Measurements from ENCODE around the gene FAM90A1. TPM values are rescaled to one million over a fixed set of nuclear protein-coding genes. Genes with fewer than 3 reads are reported as not detected.
"Not testable (repeated sequence)": the region's sequence is repeated elsewhere in the genome, so short reads cannot be mapped to it uniquely, and the experiment has no call there.

The FAM90A1 gene, protein sequence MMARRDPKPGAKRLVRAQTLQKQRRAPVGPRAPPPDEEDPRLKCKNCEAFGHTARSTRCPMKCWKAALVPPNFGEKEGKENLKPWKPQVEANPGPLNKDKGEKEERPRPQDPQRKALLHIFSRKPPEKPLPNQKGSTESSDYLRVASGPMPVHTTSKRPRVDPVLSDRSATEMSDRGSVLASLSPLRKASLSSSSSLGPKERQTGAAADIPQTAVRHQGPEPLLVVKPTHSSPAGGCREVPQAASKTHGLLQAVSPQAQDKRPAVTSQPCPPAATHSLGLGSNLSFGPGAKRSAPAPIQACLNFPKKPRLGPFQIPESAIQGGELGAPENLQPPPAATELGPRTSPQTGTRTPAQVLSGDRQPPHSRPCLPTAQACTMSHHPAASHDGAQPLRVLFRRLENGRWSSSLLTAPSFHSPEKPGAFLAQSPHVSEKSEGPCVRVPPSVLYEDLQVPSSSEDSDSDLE
- total RNA-seq: under 1 TPM in 1 of 2 donors, not detected in 1; 0.42 TPM

- H3K36me3 ChIP-seq; H3K4me1 ChIP-seq; H3K27ac ChIP-seq; intact Hi-C loops (cut with DNase I); H3K9ac ChIP-seq (ENCODE audit: low read depth in 2 of 2, low read length in 2 of 2); H3K27me3 ChIP-seq; H3K9me3 ChIP-seq: not testable (repeated sequence)
- H3K4me3 ChIP-seq: peak within 1 kb of the TSS; percentile 30
- peak; percentile 71 for DNase-seq
Observed at GRCh38 chr12:8226992-8227731, at the start of gene FAM90A1. Gene FAM90A1, minus strand, starts transcription at chr12:8227618. Its CDS starts 2,786 bp downstream, at chr12:8224832.

DNA sequence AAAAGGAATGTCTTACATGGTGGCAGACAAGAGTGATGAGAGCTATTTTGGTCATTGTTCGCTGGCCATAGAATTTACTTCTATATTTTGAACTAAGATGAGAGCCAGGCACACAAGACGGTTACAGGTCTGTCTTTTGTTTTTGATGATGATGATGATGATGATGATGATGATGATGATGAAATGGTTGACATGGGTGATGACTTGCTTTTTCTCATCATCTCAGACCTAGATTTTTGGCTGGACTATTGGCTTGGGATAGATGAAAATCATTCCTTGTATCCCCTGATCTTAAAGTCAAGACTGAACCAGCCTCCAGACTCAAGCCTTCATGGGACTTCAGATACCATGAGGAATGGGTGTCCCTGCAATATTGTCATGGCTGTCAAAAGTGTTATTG, 49.0 kb upstream of the FAM90A1 start:
- H3K9me3 ChIP-seq; H3K27me3 ChIP-seq; H3K4me1 ChIP-seq; H3K9ac ChIP-seq (ENCODE audit: low read depth in 2 of 2, low read length in 2 of 2); H3K36me3 ChIP-seq; H3K27ac ChIP-seq; H3K4me3 ChIP-seq; intact Hi-C loops (cut with DNase I); DNase-seq: not testable (repeated sequence)

DNA sequence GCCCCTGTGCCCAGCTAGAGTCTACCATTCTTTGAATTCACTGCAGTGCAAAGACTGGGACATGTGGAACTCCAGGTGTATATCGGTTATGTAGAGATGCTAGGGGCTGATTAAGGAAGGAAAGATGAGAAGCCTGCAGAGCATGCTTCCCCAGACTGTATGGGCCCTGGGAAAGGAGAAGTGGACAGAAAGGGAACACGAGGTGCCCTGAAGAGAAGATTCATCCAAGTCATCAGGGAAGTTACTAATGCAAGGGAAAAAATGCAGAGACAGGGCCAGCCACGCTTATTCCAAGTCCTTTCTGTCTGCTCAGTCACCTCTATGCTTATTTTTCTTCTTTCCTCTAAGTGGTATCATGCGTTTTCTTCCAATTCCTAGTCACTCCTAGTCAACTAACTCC, 39.3 kb upstream of the FAM90A1 start:
- DNase-seq; H3K4me1 ChIP-seq; intact Hi-C loops (cut with DNase I); H3K36me3 ChIP-seq; H3K9me3 ChIP-seq; H3K27ac ChIP-seq; H3K27me3 ChIP-seq; H3K4me3 ChIP-seq; H3K9ac ChIP-seq (ENCODE audit: low read depth in 2 of 2, low read length in 2 of 2): not testable (repeated sequence)

DNA sequence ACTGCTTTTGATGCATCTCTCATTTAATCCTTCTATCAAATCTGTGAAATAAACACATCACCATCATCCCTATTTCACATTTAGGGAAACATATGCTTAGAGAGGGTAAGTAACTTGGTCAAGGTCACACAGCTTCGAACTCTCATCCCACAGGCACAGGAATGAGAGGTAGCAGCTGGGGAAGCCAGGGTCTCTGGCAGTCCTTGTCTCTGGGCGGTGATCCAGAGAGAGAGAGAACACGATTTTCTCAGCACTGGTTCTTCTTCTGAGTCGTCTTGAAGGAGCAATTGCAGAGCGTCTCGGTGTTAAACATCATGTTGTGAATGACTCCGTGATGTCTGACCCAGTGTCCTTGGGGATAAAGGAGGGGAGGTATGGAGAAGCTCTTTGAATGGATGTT, 36.8 kb upstream of the FAM90A1 start:
- H3K27ac ChIP-seq; H3K4me3 ChIP-seq; H3K36me3 ChIP-seq; H3K9me3 ChIP-seq; H3K4me1 ChIP-seq; H3K27me3 ChIP-seq; DNase-seq; intact Hi-C loops (cut with DNase I); H3K9ac ChIP-seq (ENCODE audit: low read depth in 2 of 2, low read length in 2 of 2): not testable (repeated sequence)

- H3K9me3 ChIP-seq; H3K4me1 ChIP-seq; intact Hi-C loops (cut with DNase I); H3K9ac ChIP-seq (ENCODE audit: low read depth in 2 of 2, low read length in 2 of 2); H3K4me3 ChIP-seq; H3K27ac ChIP-seq; H3K27me3 ChIP-seq; H3K36me3 ChIP-seq: not testable (repeated sequence)
- peak; percentile 20 for DNase-seq
Observed at GRCh38 chr12:8261111-8261554, 33.7 kb upstream of the FAM90A1 start.

GRCh38 chr12:8256356-8256755, 28.9 kb upstream of the FAM90A1 start:
- H3K27me3 ChIP-seq; H3K9me3 ChIP-seq; H3K36me3 ChIP-seq; intact Hi-C loops (cut with DNase I); DNase-seq; H3K27ac ChIP-seq; H3K9ac ChIP-seq (ENCODE audit: low read depth in 2 of 2, low read length in 2 of 2); H3K4me1 ChIP-seq; H3K4me3 ChIP-seq: not testable (repeated sequence)

DNA sequence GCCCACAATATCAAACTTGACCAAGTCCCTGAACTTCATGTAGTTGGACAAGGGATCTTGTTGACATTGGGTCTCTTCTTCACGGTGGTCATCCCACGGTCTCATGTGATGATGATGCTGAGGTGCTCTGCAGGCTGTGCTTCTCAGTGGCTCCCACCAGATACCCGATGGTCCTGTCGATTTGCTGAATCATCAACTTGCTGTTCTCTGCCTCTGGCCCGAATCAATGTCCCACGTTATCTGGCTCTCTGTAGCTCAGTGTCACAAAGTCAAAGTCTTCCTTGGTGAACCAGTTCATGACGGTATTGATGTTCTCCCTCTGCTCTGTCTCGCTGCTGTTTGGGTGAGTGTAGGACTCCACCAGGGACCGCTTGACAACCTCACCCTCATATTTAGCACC, 27.3 kb upstream of the FAM90A1 start:
- H3K4me1 ChIP-seq; H3K27me3 ChIP-seq; H3K9ac ChIP-seq (ENCODE audit: low read depth in 2 of 2, low read length in 2 of 2); H3K4me3 ChIP-seq; H3K9me3 ChIP-seq; intact Hi-C loops (cut with DNase I); H3K27ac ChIP-seq; H3K36me3 ChIP-seq; DNase-seq: not testable (repeated sequence)

DNA sequence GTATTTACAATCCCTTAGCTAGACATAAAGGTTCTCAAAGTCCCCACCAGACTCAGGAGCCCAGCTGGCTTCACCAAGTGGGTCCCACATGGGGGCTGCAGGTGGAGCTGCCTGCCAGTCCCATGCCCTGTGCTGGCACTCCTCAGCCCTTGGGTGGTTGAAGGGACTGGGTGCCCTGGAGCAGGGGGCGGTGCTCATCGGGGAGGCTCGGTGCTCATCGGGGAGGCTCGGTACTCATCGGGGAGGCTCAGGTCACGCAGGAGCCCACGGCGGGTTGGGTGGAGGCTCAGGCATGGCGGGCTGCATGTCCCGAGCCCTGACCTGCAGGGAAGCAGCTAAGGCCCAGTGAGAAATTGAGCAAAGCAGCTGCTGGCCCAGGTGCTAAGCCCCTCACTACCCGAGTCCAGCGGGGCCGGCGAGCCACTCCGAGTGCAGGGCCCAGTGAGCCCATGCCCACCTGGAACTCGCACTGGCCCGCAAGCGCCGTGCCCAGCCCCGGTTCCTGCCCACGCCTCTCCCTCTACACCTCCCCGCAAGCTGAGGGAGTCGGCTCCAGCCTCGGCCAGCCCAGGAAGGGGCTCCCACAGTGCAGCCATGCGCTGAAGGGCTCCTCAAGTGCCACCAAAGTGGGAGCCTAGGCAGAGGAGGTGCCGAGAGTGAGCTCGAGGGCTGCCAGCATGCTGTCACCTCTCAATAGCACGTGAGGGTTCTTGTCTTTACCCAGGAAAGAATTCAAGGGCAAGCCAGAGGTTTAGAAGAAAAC, 24.8 kb upstream of the FAM90A1 start:
- intact Hi-C loops (cut with DNase I); H3K27ac ChIP-seq; H3K4me1 ChIP-seq; DNase-seq; H3K9me3 ChIP-seq; H3K4me3 ChIP-seq; H3K9ac ChIP-seq (ENCODE audit: low read depth in 2 of 2, low read length in 2 of 2); H3K27me3 ChIP-seq; H3K36me3 ChIP-seq: not testable (repeated sequence)

GRCh38 chr12:8251616-8252015, 24.2 kb upstream of the FAM90A1 start:
- H3K9ac ChIP-seq (ENCODE audit: low read depth in 2 of 2, low read length in 2 of 2); H3K4me1 ChIP-seq; H3K9me3 ChIP-seq; DNase-seq; H3K4me3 ChIP-seq; H3K27ac ChIP-seq; intact Hi-C loops (cut with DNase I); H3K27me3 ChIP-seq; H3K36me3 ChIP-seq: not testable (repeated sequence)

DNA sequence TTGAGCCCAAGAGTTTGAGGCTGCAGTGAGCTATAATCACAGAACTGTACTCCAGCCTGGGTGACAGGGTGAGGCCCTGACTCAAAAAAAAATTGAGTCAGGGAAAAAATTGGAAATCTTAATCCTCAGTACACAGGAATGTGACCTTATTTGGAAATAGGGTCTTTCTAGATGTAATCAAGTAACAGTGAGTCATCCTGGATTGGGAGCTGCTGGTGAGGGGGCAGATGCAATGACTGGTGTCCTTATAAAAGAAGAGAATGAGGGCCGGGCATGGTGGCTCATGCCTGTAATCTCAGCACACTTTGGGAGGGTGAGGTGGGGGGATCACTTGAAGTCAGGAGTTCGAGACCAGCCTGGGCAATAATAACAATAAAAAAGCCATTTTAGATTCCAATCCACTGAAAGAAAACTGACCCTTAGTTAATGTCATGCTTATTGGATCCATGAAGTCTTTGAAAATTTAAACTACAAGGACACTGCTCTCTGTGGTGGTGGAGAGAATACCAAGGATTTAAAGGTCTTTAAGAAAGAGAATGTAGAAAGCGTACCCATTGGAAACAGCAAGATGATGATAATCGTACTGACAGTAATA, 19.6 kb upstream of the FAM90A1 start:
- H3K9me3 ChIP-seq; intact Hi-C loops (cut with DNase I); H3K4me3 ChIP-seq; H3K27ac ChIP-seq; H3K27me3 ChIP-seq; H3K9ac ChIP-seq (ENCODE audit: low read depth in 2 of 2, low read length in 2 of 2); DNase-seq; H3K4me1 ChIP-seq; H3K36me3 ChIP-seq: not testable (repeated sequence)

GRCh38 chr12:8243682-8244161, 16.3 kb upstream of the FAM90A1 start:
- peak overlapping the region; percentile 63 for H3K27ac ChIP-seq
- intact Hi-C loops (cut with DNase I); H3K9me3 ChIP-seq; H3K27me3 ChIP-seq; H3K4me1 ChIP-seq; H3K36me3 ChIP-seq; DNase-seq: not testable (repeated sequence)
- H3K4me3 ChIP-seq: peak overlapping the region; percentile 67
- peak overlapping the region in 1 of 2 donors; percentile 60 for H3K9ac ChIP-seq (ENCODE audit: low read depth in 2 of 2, low read length in 2 of 2)

- intact Hi-C loops (cut with DNase I); H3K4me1 ChIP-seq; H3K27me3 ChIP-seq; H3K9me3 ChIP-seq; H3K36me3 ChIP-seq: not testable (repeated sequence)
- DNase-seq: peak; percentile 100
- Histone ChIP-seq H3K27ac (peak overlapping the region; percentile 63), H3K9ac (ENCODE audit: low read depth in 2 of 2, low read length in 2 of 2) (peak overlapping the region; percentile 58 to 61), H3K4me3 (peak overlapping the region; percentile 67)
Observed at GRCh38 chr12:8242880-8243681, 15.7 kb upstream of the FAM90A1 start.

Measured in colonic mucosa (tissue), 4 donors.